GM08714 (cell line): ENCODE measurements around the gene PLXNA1.

Experiments used
- H3K4me3 ChIP-seq: fragments of 200-500 bp; sonication (Bioruptor generic); 2 replicates; pipeline ENCODE4 v1.5.1; 2014; ENCODE audit warnings: mild to moderate bottlenecking, low read length, inconsistent platforms
- ZNF274 ChIP-seq: IDR thresholded peaks from 2 replicates; pipeline ENCODE4 v1.6.1; 2012; ENCODE audit warnings: mild to moderate bottlenecking, low read depth, low read length

Gene PLXNA1

GRCh38 chr3:127016043-127016343 lies 33.1 kb downstream of the PLXNA1 start:
- no peak for TF ChIP-seq ZNF274
- H3K4me3 ChIP-seq = no peak overlapping the region

GRCh38 chr3:127016461-127016860 lies 33.5 kb downstream of the PLXNA1 start:
- no peak overlapping the region for H3K4me3 ChIP-seq
- TF ChIP-seq ZNF274 = no peak

- no peak for TF ChIP-seq ZNF274
- H3K4me3 ChIP-seq = no peak overlapping the region
Observed at GRCh38 chr3:127017229-127017628, 34.3 kb downstream of the PLXNA1 start.

- TF ChIP-seq ZNF274 = no peak
- H3K4me3 ChIP-seq = no peak overlapping the region
Observed at GRCh38 chr3:127017781-127018180, 34.9 kb downstream of the PLXNA1 start.

GRCh38 chr3:127018306-127018828 lies 35.5 kb downstream of the PLXNA1 start:
- H3K4me3 ChIP-seq = no peak overlapping the region
- no peak for TF ChIP-seq ZNF274

- H3K4me3 ChIP-seq = no peak overlapping the region
- no peak for TF ChIP-seq ZNF274
Observed at GRCh38 chr3:127019449-127019848, 36.5 kb downstream of the PLXNA1 start.

GRCh38 chr3:127020543-127020942 lies 37.6 kb downstream of the PLXNA1 start:
- H3K4me3 ChIP-seq = no peak overlapping the region
- no peak for TF ChIP-seq ZNF274

- TF ChIP-seq ZNF274 = no peak
- H3K4me3 ChIP-seq = no peak overlapping the region
Observed at GRCh38 chr3:127022849-127023248, 39.9 kb downstream of the PLXNA1 start.

- no peak overlapping the region for H3K4me3 ChIP-seq
- no peak for TF ChIP-seq ZNF274
Observed at GRCh38 chr3:127025456-127025855, 42.5 kb downstream of the PLXNA1 start.

- no peak for TF ChIP-seq ZNF274
- H3K4me3 ChIP-seq = no peak overlapping the region
Observed at GRCh38 chr3:127026036-127026435, 43.1 kb downstream of the PLXNA1 start.

GRCh38 chr3:127026661-127027060 lies 43.7 kb downstream of the PLXNA1 start:
- H3K4me3 ChIP-seq = no peak overlapping the region
- TF ChIP-seq ZNF274 = no peak

- no peak overlapping the region for H3K4me3 ChIP-seq
- no peak for TF ChIP-seq ZNF274
Observed at GRCh38 chr3:127027061-127027735, 44.3 kb downstream of the PLXNA1 start.

- H3K4me3 ChIP-seq = no peak overlapping the region
- TF ChIP-seq ZNF274 = no peak
Observed at GRCh38 chr3:127027811-127028548, 45.1 kb downstream of the PLXNA1 start.

- H3K4me3 ChIP-seq = no peak overlapping the region
- no peak for TF ChIP-seq ZNF274
Observed at GRCh38 chr3:127028781-127029657, 46.1 kb downstream of the PLXNA1 start.
